ENCODE measurements around the gene ZFP36L2.

GRCh38 chr2:43185146-43185545, 41.3 kb downstream of the ZFP36L2 start:
- TF ChIP-seq POLR2AphosphoS5 (IDR thresholded peaks at IDR 0.05): no peak
- no peak for TF ChIP-seq CTCF (IDR thresholded peaks at IDR 0.05)
- no peak for TF ChIP-seq POLR2A (IDR thresholded peaks at IDR 0.05)

Measured in transverse colon (tissue), 4 donors.